Mesothelial cell of epicardium (in vitro differentiated cells): Measurements from ENCODE around the gene GRAMD4. TPM values are rescaled to one million over a fixed set of nuclear protein-coding genes. Genes with fewer than 3 reads are reported as not detected.

Experiments
- DNase-seq, 2 experiments: peaks; one replicate each; pipeline ENCODE4 v3.0.0; 2021; ENCODE audit warnings: low spot score in 2 of 2; ENCODE audit not compliant: unreplicated experiment in 2 of 2
- H3K27ac Mint-ChIP-seq: 2 replicates; pipeline ENCODE4 v1.8.0; 2021; ENCODE audit warnings: mixed read lengths
- H3K27me3 Mint-ChIP-seq: 2 replicates; pipeline ENCODE4 v1.8.0; 2021; ENCODE audit warnings: low read depth, mixed read lengths
- H3K36me3 Mint-ChIP-seq: 2 replicates; pipeline ENCODE4 v1.8.0; 2021; ENCODE audit warnings: mixed read lengths
- H3K4me1 Mint-ChIP-seq: 2 replicates; pipeline ENCODE4 v1.8.0; 2021; ENCODE audit warnings: mixed read lengths
- H3K4me3 Mint-ChIP-seq: 2 replicates; pipeline ENCODE4 v1.8.0; 2021; ENCODE audit warnings: mild to moderate bottlenecking, moderate library complexity, mixed read lengths
- H3K9me3 Mint-ChIP-seq: 2 replicates; pipeline ENCODE4 v1.8.0; 2021; ENCODE audit warnings: mixed read lengths
- total RNA-seq: library from RNA; stranded (reverse); gene quantifications from 3 replicates; pipeline ENCODE4 v1.2.1, GENCODE V29; 2021
- TF ChIP-seq, protein P1 (sequence below): fragments of 200-600 bp; sonication (generic); IDR thresholded peaks from one replicate; pipeline ENCODE4 v1.5.0; 2021; ENCODE audit warnings: antibody characterized with exemption; ENCODE audit not compliant: unreplicated experiment

GRAMD4 gene
- total RNA-seq, 1 donor from 2014 or later = 58.3 TPM

GRCh38 chr22:46586531-46587011, 33.6 kb upstream of the GRAMD4 start:
- Mint-ChIP-seq H3K4me1 (peaks cover 40% of the 10 kb centered on the region), H3K4me3 (no peak overlapping the region), H3K36me3 (no peaks in the 10 kb centered on the region), H3K27ac (no peak overlapping the region), H3K27me3 (no peaks in the 10 kb centered on the region), H3K9me3 (no peaks in the 10 kb centered on the region)
- DNase-seq = no peak
- TF ChIP-seq, protein P1, sequence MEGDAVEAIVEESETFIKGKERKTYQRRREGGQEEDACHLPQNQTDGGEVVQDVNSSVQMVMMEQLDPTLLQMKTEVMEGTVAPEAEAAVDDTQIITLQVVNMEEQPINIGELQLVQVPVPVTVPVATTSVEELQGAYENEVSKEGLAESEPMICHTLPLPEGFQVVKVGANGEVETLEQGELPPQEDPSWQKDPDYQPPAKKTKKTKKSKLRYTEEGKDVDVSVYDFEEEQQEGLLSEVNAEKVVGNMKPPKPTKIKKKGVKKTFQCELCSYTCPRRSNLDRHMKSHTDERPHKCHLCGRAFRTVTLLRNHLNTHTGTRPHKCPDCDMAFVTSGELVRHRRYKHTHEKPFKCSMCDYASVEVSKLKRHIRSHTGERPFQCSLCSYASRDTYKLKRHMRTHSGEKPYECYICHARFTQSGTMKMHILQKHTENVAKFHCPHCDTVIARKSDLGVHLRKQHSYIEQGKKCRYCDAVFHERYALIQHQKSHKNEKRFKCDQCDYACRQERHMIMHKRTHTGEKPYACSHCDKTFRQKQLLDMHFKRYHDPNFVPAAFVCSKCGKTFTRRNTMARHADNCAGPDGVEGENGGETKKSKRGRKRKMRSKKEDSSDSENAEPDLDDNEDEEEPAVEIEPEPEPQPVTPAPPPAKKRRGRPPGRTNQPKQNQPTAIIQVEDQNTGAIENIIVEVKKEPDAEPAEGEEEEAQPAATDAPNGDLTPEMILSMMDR = no peak

DNA sequence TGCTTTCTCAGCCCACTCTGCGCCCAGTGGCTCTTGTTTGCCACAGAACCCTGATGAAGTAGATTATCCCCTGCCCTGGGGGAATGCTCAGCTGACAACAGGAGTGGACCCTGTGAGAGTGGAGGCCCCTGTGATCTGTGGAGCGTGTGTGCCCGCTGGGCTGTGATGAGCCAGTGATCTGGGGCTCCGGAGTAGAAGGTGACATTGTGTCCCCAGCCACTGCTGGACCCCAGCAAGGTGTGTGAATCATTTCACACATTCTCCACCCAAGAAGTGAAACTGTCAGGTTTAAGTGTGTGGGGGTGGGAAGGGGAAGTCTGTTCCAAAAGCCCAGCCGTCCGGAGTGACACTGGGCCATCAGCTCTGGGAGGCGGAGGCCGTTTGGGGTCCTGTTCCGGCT, 33.1 kb upstream of the GRAMD4 start:
- no peaks in the 10 kb centered on the region for H3K27me3 Mint-ChIP-seq
- no peak for DNase-seq
- no peaks in the 10 kb centered on the region for H3K9me3 Mint-ChIP-seq
- H3K27ac Mint-ChIP-seq = no peak overlapping the region
- H3K4me1 Mint-ChIP-seq = peaks cover 38% of the 10 kb centered on the region
- H3K4me3 Mint-ChIP-seq = no peak overlapping the region
- TF ChIP-seq, protein P1 = no peak
- H3K36me3 Mint-ChIP-seq = no peaks in the 10 kb centered on the region

- TF ChIP-seq, protein P1 = no peak
- DNase-seq = no peak
- no peaks in the 10 kb centered on the region for H3K36me3 Mint-ChIP-seq
- H3K4me1 Mint-ChIP-seq = peaks cover 38% of the 10 kb centered on the region
- H3K27ac Mint-ChIP-seq = peak overlapping the region; percentile 33
- H3K27me3 Mint-ChIP-seq = no peaks in the 10 kb centered on the region
- H3K4me3 Mint-ChIP-seq = no peak overlapping the region
- no peaks in the 10 kb centered on the region for H3K9me3 Mint-ChIP-seq
Observed at GRCh38 chr22:46587492-46588278, 32.5 kb upstream of the GRAMD4 start.

GRCh38 chr22:46588279-46589140, 31.7 kb upstream of the GRAMD4 start:
- no peak for DNase-seq
- TF ChIP-seq, protein P1 = no peak
- H3K4me1 Mint-ChIP-seq = peaks cover 38% of the 10 kb centered on the region

DNA sequence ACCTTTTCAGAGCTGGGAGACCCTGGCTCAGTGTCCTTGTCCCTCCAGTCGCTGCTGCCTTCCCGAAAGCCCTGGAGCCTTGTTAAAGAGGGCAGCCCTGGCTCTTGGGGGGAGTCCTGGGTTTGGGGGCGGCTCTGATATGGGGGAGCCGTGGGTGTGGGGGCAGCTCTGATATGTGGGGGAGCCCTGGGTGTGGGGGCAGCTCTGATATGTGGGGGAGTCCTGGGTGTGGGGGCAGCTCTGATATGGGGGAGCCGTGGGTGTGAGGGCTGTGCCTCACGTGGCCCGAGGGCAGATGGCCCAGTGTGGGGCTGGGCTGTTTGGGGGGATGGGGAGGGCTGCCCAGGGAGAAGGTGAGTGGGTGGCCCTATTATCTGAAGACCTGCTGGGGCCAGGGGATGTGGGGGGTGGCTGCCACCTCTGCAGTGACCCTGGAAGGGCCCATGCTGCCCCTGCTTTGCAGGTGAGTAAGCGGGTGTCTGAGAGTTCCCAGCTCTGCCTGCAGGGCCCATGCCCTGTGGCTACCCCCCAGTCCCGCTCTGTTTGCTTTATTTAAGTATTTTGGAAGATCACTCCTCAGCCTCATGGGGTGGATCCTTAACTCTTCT, 30.9 kb upstream of the GRAMD4 start:
- Mint-ChIP-seq H3K9me3 (no peaks in the 10 kb centered on the region), H3K36me3 (no peaks in the 10 kb centered on the region), H3K4me1 (peaks cover 38% of the 10 kb centered on the region), H3K4me3 (no peak overlapping the region), H3K27ac (no peak overlapping the region), H3K27me3 (no peaks in the 10 kb centered on the region)
- TF ChIP-seq, protein P1 = no peak
- no peak for DNase-seq

More at GRCh38 chr22:46588279-46589140, 31.7 kb upstream of the GRAMD4 start:
- H3K9me3 Mint-ChIP-seq = no peaks in the 10 kb centered on the region
- no peaks in the 10 kb centered on the region for H3K36me3 Mint-ChIP-seq
- no peak overlapping the region for H3K4me3 Mint-ChIP-seq
- H3K27me3 Mint-ChIP-seq = no peaks in the 10 kb centered on the region
- no peak overlapping the region for H3K27ac Mint-ChIP-seq
